Tibial nerve (tissue), 4 donors: ENCODE results near the gene CRYGD.

Source experiments
- EP300 ChIP-seq, 2 donors: sonication (generic); formaldehyde crosslinking; IDR thresholded peaks; one replicate each; pipeline ENCODE4 v1.6.1; 2017; ENCODE audit warnings: antibody characterized with exemption in 2 of 2, mild to moderate bottlenecking in 1 of 2
- POLR2A ChIP-seq, 2 donors: fragments of 450-650 bp; IDR thresholded peaks; one replicate each; pipeline ENCODE4 v1.6.1; 2017; ENCODE audit warnings: antibody characterized with exemption in 2 of 2, mild to moderate bottlenecking in 2 of 2, moderate library complexity in 2 of 2
- TF ChIP-seq, protein P1 (sequence below), 5 experiments: fragments of 200-600 bp in 3 of 5; fragments of 450-650 bp in 2 of 5; sonication (generic) in 3 of 5; IDR thresholded peaks; one replicate each; pipeline ENCODE4 v1.5.1; 2016 to 2019; ENCODE audit warnings: antibody characterized with exemption in 5 of 5, mild to moderate bottlenecking in 3 of 5, moderate library complexity in 2 of 5

DNA sequence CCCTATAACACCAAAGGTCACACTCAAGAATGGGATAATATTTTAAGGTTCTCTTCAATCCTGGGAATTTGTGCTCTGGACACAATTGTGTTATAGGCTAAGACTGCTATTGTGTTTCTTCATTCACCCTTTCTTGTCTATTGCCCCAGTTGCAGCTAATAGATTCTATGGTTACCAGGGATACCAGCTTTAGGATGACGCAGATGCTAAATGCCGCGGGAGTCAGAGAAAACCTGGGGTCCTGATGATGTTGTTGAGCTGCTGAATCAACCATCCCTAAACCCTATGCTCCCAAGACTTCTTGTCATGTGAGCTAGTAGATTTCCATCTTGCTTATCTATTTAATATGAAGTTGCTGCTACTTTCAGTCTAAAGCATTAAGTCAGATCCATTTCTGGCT is 5.4 kb downstream of the CRYGD start:
- TF ChIP-seq, protein P1, sequence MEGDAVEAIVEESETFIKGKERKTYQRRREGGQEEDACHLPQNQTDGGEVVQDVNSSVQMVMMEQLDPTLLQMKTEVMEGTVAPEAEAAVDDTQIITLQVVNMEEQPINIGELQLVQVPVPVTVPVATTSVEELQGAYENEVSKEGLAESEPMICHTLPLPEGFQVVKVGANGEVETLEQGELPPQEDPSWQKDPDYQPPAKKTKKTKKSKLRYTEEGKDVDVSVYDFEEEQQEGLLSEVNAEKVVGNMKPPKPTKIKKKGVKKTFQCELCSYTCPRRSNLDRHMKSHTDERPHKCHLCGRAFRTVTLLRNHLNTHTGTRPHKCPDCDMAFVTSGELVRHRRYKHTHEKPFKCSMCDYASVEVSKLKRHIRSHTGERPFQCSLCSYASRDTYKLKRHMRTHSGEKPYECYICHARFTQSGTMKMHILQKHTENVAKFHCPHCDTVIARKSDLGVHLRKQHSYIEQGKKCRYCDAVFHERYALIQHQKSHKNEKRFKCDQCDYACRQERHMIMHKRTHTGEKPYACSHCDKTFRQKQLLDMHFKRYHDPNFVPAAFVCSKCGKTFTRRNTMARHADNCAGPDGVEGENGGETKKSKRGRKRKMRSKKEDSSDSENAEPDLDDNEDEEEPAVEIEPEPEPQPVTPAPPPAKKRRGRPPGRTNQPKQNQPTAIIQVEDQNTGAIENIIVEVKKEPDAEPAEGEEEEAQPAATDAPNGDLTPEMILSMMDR (IDR thresholded peaks at IDR 0.05), result no peak
- no peak for TF ChIP-seq POLR2A (IDR thresholded peaks at IDR 0.05)
- TF ChIP-seq EP300 (IDR thresholded peaks at IDR 0.05), result no peak
